ENCODE measurements around the gene S100A10.

The S100A10 gene

GRCh38 chr1:151993734-151994496, at the start of gene S100A10:
TSS of gene S100A10 (minus strand) at chr1:151993859. CDS start at chr1:151986230, 7,629 bp downstream.
- no peak for DNase-seq

- DNase-seq, result no peak
Measured at GRCh38 chr1:152042030-152042429, 48.4 kb upstream of the S100A10 start.

GRCh38 chr1:152039886-152040285, 46.2 kb upstream of the S100A10 start:
- no peak for DNase-seq

GRCh38 chr1:152039461-152039860, 45.8 kb upstream of the S100A10 start:
- no peak for DNase-seq

- DNase-seq, result no peak
Measured at GRCh38 chr1:152038871-152039270, 45.2 kb upstream of the S100A10 start.

GRCh38 chr1:152036267-152037216, 42.9 kb upstream of the S100A10 start, which contains the start of gene S100A11:
TSS of gene S100A11 (minus strand) at chr1:152037004. CDS start at chr1:152036915, 89 bp downstream.
- peak; percentile 75 for DNase-seq

GRCh38 chr1:152035539-152036266, 42.0 kb upstream of the S100A10 start:
- DNase-seq, result peak; percentile 37

- peak; percentile 91 for DNase-seq
Measured at GRCh38 chr1:152034654-152035538, 41.2 kb upstream of the S100A10 start.

GRCh38 chr1:152034324-152034653, 40.6 kb upstream of the S100A10 start:
- DNase-seq, result no peak

- no peak for DNase-seq
Measured at GRCh38 chr1:152029929-152030211, 36.2 kb upstream of the S100A10 start.

- no peak for DNase-seq
Measured at GRCh38 chr1:152029144-152029928, 35.7 kb upstream of the S100A10 start.

GRCh38 chr1:152026895-152027294, 33.2 kb upstream of the S100A10 start:
- no peak for DNase-seq

GRCh38 chr1:152024223-152024622, 30.6 kb upstream of the S100A10 start:
- DNase-seq, result no peak

- no peak for DNase-seq
Measured at GRCh38 chr1:152023221-152023620, 29.6 kb upstream of the S100A10 start.

GRCh38 chr1:152022474-152022873, 28.8 kb upstream of the S100A10 start:
- no peak for DNase-seq

GRCh38 chr1:152021569-152021968, 27.9 kb upstream of the S100A10 start:
- no peak for DNase-seq

GRCh38 chr1:152020849-152021248, 27.2 kb upstream of the S100A10 start:
- no peak for DNase-seq

- DNase-seq, result no peak
Measured at GRCh38 chr1:152018537-152018936, 24.9 kb upstream of the S100A10 start.

GRCh38 chr1:152015766-152016165, 22.1 kb upstream of the S100A10 start:
- DNase-seq, result no peak

GRCh38 chr1:152014943-152015342, 21.3 kb upstream of the S100A10 start:
- no peak for DNase-seq

GRCh38 chr1:152013664-152014237, 20.1 kb upstream of the S100A10 start:
- DNase-seq, result no peak
